Measurements from ENCODE around the gene HTR7.

DNA sequence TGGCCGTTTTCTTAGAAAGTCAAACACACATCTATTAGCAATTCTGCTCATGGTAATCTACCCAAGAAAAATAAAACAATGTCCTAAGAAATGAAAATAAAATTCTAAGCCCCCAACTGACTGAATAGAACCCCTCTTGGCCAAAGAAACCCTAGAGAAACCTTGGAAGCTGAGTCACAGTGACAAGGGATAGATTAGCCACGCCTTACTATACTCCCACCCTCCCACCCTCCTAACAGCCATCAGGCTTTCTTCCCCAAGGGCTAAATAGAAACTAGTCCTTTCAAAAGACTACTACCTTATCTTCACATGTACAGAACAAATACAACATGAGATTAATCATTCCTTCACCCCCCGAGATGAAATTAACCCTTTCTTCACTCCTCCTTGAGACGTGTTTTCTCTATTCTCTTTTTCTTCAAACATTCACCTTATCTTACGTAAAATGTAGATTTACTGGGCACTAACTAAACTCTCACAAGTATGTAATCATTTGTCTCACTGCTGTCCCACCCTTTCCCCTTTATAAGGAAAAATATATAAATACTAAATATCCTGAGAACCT lies 57.5 kb downstream of the HTR7 start:
- TF ChIP-seq POLR2A (IDR thresholded peaks at IDR 0.05; ENCODE audit: low read length): no peak
- no peak for TF ChIP-seq CHD4 (IDR thresholded peaks at IDR 0.05; ENCODE audit: borderline replicate concordance)
- TF ChIP-seq ESRRA (IDR thresholded peaks at IDR 0.05; ENCODE audit: borderline replicate concordance, low read length): no peak
- TF ChIP-seq TP53 (CRISPR knock-in tag; IDR thresholded peaks at IDR 0.05): no peak
- no peak for TF ChIP-seq SREBF2 (IDR thresholded peaks at IDR 0.05)
- TF ChIP-seq SMC3 (IDR thresholded peaks at IDR 0.05): no peak
- TF ChIP-seq, protein P1, sequence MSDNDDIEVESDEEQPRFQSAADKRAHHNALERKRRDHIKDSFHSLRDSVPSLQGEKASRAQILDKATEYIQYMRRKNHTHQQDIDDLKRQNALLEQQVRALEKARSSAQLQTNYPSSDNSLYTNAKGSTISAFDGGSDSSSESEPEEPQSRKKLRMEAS (IDR thresholded peaks at IDR 0.05): no peak
- TF ChIP-seq EP300 (IDR thresholded peaks at IDR 0.05): no peak
- TF ChIP-seq, protein P2, sequence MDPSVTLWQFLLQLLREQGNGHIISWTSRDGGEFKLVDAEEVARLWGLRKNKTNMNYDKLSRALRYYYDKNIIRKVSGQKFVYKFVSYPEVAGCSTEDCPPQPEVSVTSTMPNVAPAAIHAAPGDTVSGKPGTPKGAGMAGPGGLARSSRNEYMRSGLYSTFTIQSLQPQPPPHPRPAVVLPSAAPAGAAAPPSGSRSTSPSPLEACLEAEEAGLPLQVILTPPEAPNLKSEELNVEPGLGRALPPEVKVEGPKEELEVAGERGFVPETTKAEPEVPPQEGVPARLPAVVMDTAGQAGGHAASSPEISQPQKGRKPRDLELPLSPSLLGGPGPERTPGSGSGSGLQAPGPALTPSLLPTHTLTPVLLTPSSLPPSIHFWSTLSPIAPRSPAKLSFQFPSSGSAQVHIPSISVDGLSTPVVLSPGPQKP (IDR thresholded peaks at IDR 0.05; ENCODE audit: low read depth, low read length): no peak
- TF ChIP-seq MAZ (IDR thresholded peaks at IDR 0.05; ENCODE audit: borderline replicate concordance, low read depth, low read length): no peak
- TF ChIP-seq, protein P3, sequence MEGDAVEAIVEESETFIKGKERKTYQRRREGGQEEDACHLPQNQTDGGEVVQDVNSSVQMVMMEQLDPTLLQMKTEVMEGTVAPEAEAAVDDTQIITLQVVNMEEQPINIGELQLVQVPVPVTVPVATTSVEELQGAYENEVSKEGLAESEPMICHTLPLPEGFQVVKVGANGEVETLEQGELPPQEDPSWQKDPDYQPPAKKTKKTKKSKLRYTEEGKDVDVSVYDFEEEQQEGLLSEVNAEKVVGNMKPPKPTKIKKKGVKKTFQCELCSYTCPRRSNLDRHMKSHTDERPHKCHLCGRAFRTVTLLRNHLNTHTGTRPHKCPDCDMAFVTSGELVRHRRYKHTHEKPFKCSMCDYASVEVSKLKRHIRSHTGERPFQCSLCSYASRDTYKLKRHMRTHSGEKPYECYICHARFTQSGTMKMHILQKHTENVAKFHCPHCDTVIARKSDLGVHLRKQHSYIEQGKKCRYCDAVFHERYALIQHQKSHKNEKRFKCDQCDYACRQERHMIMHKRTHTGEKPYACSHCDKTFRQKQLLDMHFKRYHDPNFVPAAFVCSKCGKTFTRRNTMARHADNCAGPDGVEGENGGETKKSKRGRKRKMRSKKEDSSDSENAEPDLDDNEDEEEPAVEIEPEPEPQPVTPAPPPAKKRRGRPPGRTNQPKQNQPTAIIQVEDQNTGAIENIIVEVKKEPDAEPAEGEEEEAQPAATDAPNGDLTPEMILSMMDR (IDR thresholded peaks at IDR 0.05): no peak
- TF ChIP-seq CEBPB (IDR thresholded peaks at IDR 0.05): no peak
- TF ChIP-seq, protein P4, sequence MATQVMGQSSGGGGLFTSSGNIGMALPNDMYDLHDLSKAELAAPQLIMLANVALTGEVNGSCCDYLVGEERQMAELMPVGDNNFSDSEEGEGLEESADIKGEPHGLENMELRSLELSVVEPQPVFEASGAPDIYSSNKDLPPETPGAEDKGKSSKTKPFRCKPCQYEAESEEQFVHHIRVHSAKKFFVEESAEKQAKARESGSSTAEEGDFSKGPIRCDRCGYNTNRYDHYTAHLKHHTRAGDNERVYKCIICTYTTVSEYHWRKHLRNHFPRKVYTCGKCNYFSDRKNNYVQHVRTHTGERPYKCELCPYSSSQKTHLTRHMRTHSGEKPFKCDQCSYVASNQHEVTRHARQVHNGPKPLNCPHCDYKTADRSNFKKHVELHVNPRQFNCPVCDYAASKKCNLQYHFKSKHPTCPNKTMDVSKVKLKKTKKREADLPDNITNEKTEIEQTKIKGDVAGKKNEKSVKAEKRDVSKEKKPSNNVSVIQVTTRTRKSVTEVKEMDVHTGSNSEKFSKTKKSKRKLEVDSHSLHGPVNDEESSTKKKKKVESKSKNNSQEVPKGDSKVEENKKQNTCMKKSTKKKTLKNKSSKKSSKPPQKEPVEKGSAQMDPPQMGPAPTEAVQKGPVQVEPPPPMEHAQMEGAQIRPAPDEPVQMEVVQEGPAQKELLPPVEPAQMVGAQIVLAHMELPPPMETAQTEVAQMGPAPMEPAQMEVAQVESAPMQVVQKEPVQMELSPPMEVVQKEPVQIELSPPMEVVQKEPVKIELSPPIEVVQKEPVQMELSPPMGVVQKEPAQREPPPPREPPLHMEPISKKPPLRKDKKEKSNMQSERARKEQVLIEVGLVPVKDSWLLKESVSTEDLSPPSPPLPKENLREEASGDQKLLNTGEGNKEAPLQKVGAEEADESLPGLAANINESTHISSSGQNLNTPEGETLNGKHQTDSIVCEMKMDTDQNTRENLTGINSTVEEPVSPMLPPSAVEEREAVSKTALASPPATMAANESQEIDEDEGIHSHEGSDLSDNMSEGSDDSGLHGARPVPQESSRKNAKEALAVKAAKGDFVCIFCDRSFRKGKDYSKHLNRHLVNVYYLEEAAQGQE (IDR thresholded peaks at IDR 0.05): no peak

Data from A549 (cell line).